ELR (cell line): ENCODE measurements around the gene PLCD1.
"Not testable (repeated sequence)": the region's sequence is repeated elsewhere in the genome, so short reads cannot be mapped to it uniquely, and the experiment has no call there.

ENCODE experiments used
- DNase-seq: peaks from one replicate; pipeline ENCODE4 v3.0.0-alpha.2; 2015; ENCODE audit warnings: low read depth

Gene PLCD1

GRCh38 chr3:38029400-38030125 lies at the start of gene PLCD1:
TSS of gene PLCD1 (minus strand) at chr3:38029642. CDS start at chr3:38029539, 103 bp downstream.
- DNase-seq: peak; percentile 61

GRCh38 chr3:38077073-38077472 lies 47.6 kb upstream of the PLCD1 start:
- DNase-seq: not testable (repeated sequence)

- no peak for DNase-seq
These were observed 40.6 kb upstream of the PLCD1 start for GRCh38 chr3:38070013-38070412.

GRCh38 chr3:38067508-38068233 lies 38.2 kb upstream of the PLCD1 start:
- DNase-seq: no peak

GRCh38 chr3:38064453-38064852 lies 35.0 kb upstream of the PLCD1 start:
- not testable (repeated sequence) for DNase-seq

- no peak for DNase-seq
These were observed 33.4 kb upstream of the PLCD1 start for GRCh38 chr3:38062809-38063208.

- DNase-seq: no peak
These were observed 30.1 kb upstream of the PLCD1 start for GRCh38 chr3:38059591-38059990.

GRCh38 chr3:38059148-38059547 lies 29.7 kb upstream of the PLCD1 start:
- DNase-seq: no peak

- peak; percentile 15 for DNase-seq
These were observed 25.1 kb upstream of the PLCD1 start for GRCh38 chr3:38054499-38055001.

GRCh38 chr3:38053813-38054498 lies 24.5 kb upstream of the PLCD1 start:
- not testable (repeated sequence) for DNase-seq

- DNase-seq: not testable (repeated sequence)
These were observed 23.8 kb upstream of the PLCD1 start for GRCh38 chr3:38053286-38053685.

- no peak for DNase-seq
These were observed 21.7 kb upstream of the PLCD1 start for GRCh38 chr3:38051131-38051530.

- no peak for DNase-seq
These were observed 20.1 kb upstream of the PLCD1 start for GRCh38 chr3:38049358-38050126.

- no peak for DNase-seq
These were observed 18.5 kb upstream of the PLCD1 start for GRCh38 chr3:38047896-38048295.

GRCh38 chr3:38046821-38047220 lies 17.4 kb upstream of the PLCD1 start:
- DNase-seq: no peak

GRCh38 chr3:38046027-38046426 lies 16.6 kb upstream of the PLCD1 start:
- no peak for DNase-seq

- no peak for DNase-seq
These were observed 14.0 kb upstream of the PLCD1 start for GRCh38 chr3:38043486-38043885.

GRCh38 chr3:38040401-38040800 lies 11.0 kb upstream of the PLCD1 start:
- DNase-seq: no peak

GRCh38 chr3:38039899-38040261 lies 10.4 kb upstream of the PLCD1 start:
- peak; percentile 36 for DNase-seq

GRCh38 chr3:38039101-38039898 lies 9.9 kb upstream of the PLCD1 start, which contains the start of gene DLEC1:
TSS of gene DLEC1 (plus strand) at chr3:38039208. CDS start at chr3:38039226, 18 bp downstream.
- peak; percentile 79 for DNase-seq

- no peak for DNase-seq
These were observed 9.0 kb upstream of the PLCD1 start for GRCh38 chr3:38038447-38038911.
